B cell (primary cell): Measurements from ENCODE around the gene CHRNA4. TPM values are rescaled to one million over a fixed set of nuclear protein-coding genes. Genes with fewer than 3 reads are reported as not detected.

Experiments used
- ATAC-seq: fragments of 200-7000 bp; cut with Tn5 transposase; one replicate; pipeline ENCODE4 v1.10.0; 2021; ENCODE audit warnings: low read depth, mild to moderate bottlenecking, moderate number of reproducible peaks, moderate library complexity
- CTCF ChIA-PET: fragments of 350-600 bp; sonication (Branson Sonifier 250); formaldehyde crosslinking; loops from one replicate; lab custom pipeline; 2021; ENCODE audit warnings: antibody characterized with exemption, inconsistent platforms; lab: Charles Lee
- POLR2A ChIA-PET: fragments of 350-600 bp; sonication (Branson Sonifier 250); formaldehyde crosslinking; loops from one replicate; lab custom pipeline; 2021; ENCODE audit warnings: antibody characterized with exemption; lab: Charles Lee
- DNase-seq: peaks from one replicate; pipeline ENCODE4 v3.0.0; 2013
- H2AFZ ChIP-seq: 2 replicates; pipeline ENCODE4 v1.6.1; 2012; ENCODE audit warnings: mild to moderate bottlenecking, low read depth, low read length; ENCODE audit not compliant: insufficient read depth, poor library complexity, severe bottlenecking
- H3K27ac ChIP-seq, 2 donors: 1 replicate in 1 of 2; 2 replicates in 1 of 2; pipeline ENCODE4 v1.5.1; 2012 to 2013; ENCODE audit warnings: low read length in 2 of 2, mild to moderate bottlenecking in 2 of 2, moderate library complexity in 1 of 2
- H3K27me3 ChIP-seq, 4 experiments: fragments of 200-600 bp in 1 of 4; sonication (generic) in 1 of 4; replicated peaks in 1 of 4; 1 replicate in 2 of 4; 2 replicates in 2 of 4; pipeline versions ENCODE4 v1.6.1 to v1.7.0; 2013 to 2016; ENCODE audit warnings: low read length in 3 of 4, mild to moderate bottlenecking in 2 of 4, mixed read lengths in 1 of 4, moderate library complexity in 1 of 4; ENCODE audit not compliant: insufficient read depth in 4 of 4, control insufficient read depth in 3 of 4; ENCODE audit errors: control extremely low read depth in 1 of 4
- H3K36me3 ChIP-seq, 2 experiments: replicated peaks in 1 of 2; 1 replicate in 1 of 2; 2 replicates in 1 of 2; pipeline versions ENCODE4 v1.6.1 to v1.7.1; 2013; ENCODE audit warnings: low read length in 1 of 2; ENCODE audit not compliant: insufficient read depth in 2 of 2, control insufficient read depth in 1 of 2; ENCODE audit errors: control extremely low read depth in 1 of 2, extremely low read depth in 1 of 2
- H3K4me1 ChIP-seq, 2 donors: fragments of 200-600 bp in 1 of 2; sonication (generic) in 1 of 2; 1 replicate in 1 of 2; 2 replicates in 1 of 2; pipeline versions ENCODE4 v1.5.1 to v1.6.1; 2013 to 2017; ENCODE audit warnings: low read length in 2 of 2; ENCODE audit not compliant: control insufficient read depth in 2 of 2, insufficient read depth in 2 of 2
- H3K4me2 ChIP-seq: replicated peaks from 2 replicates; pipeline ENCODE3; 2012; ENCODE audit warnings: mild to moderate bottlenecking, low read depth, low read length; ENCODE audit not compliant: poor library complexity, severe bottlenecking
- H3K4me3 ChIP-seq, 5 experiments: fragments of 200-600 bp in 1 of 5; sonication (generic) in 1 of 5; 1 replicate in 3 of 5; 2 replicates in 2 of 5; pipeline versions ENCODE4 v1.5.1 to v1.7.0; 2011 to 2016; ENCODE audit warnings: low read length in 4 of 5, mild to moderate bottlenecking in 4 of 5, low read depth in 2 of 5, control low read depth in 1 of 5, moderate library complexity in 1 of 5; ENCODE audit not compliant: insufficient read depth in 1 of 5; ENCODE audit errors: control extremely low read depth in 1 of 5, extremely low read depth in 1 of 5
- H3K79me2 ChIP-seq: fragments of 200-600 bp; sonication (generic); one replicate; pipeline ENCODE4 v1.6.0; 2016; ENCODE audit warnings: low read length; ENCODE audit not compliant: control insufficient read depth, insufficient read depth
- H3K9ac ChIP-seq: fragments of 200-600 bp; sonication (generic); 2 replicates; pipeline ENCODE4 v1.6.1; 2017; ENCODE audit warnings: mild to moderate bottlenecking, low read length, moderate library complexity
- H3K9me3 ChIP-seq, 3 donors: one replicate each; pipeline versions ENCODE4 v1.6.1 to v1.7.1; 2013; ENCODE audit warnings: low read length in 2 of 3; ENCODE audit not compliant: control insufficient read depth in 2 of 3, insufficient read depth in 1 of 3; ENCODE audit errors: control extremely low read depth in 1 of 3
- H4K20me1 ChIP-seq: 2 replicates; pipeline ENCODE4 v1.6.0; 2012; ENCODE audit warnings: mild to moderate bottlenecking, low read length; ENCODE audit not compliant: insufficient read depth, control insufficient read depth, poor library complexity, severe bottlenecking
- H3K27ac Mint-ChIP-seq: one replicate; pipeline ENCODE4 v1.8.0; 2021; ENCODE audit warnings: mixed read lengths
- H3K27me3 Mint-ChIP-seq: one replicate; pipeline ENCODE4 v1.8.0; 2021; ENCODE audit warnings: mixed read lengths
- H3K4me1 Mint-ChIP-seq: one replicate; pipeline ENCODE4 v1.8.0; 2021; ENCODE audit warnings: mixed read lengths
- H3K4me3 Mint-ChIP-seq: one replicate; pipeline ENCODE4 v1.8.0; 2021; ENCODE audit warnings: mixed read lengths
- H3K9me3 Mint-ChIP-seq: one replicate; pipeline ENCODE4 v1.8.0; 2022; ENCODE audit warnings: mixed read lengths; ENCODE audit not compliant: insufficient read depth
- CTCF ChIP-seq: fragments of 200-600 bp; IDR thresholded peaks from one replicate; pipeline ENCODE4 v1.8.0; 2022; ENCODE audit warnings: antibody characterized with exemption, mild to moderate bottlenecking
- EZH2 ChIP-seq: IDR thresholded peaks from 2 replicates; pipeline ENCODE4 v1.6.1; 2012; ENCODE audit warnings: borderline replicate concordance, low read depth, mild to moderate bottlenecking, moderate library complexity, low read length; ENCODE audit not compliant: insufficient read depth, poor library complexity, severe bottlenecking
- WGBS: methylation state at CpG from one replicate; pipeline ENCODE4 v1.1.5; 2013; ENCODE audit warnings: missing lambda C conversion rate; ENCODE audit not compliant: insufficient coverage; 5-methylcytosine and 5-hydroxymethylcytosine counted together
- intact Hi-C: fragments of 100-400 bp; cut with micrococcal nuclease; formaldehyde crosslinking; loops from one replicate; pipeline ENCODE4 v1.10.0; 2022
- polyA plus RNA-seq: library from polyadenylated mRNA; depleted of rRNA; stranded (reverse); fragments of >200 nt; gene quantifications from 2 replicates; pipeline ENCODE4 v1.2.3, GENCODE V29; 2012
- total RNA-seq, 2 donors: library from RNA; stranded (reverse); fragments of 120-200 nt in 1 of 2; gene quantifications; 1 replicate in 1 of 2; 2 replicates in 1 of 2; pipeline versions ENCODE4 v1.2.3 to v1.2.4, GENCODE V29; 2013 to 2022

CHRNA4 gene
- total and polyA plus RNA-seq, 2 donors (not counting 1 experiment from before 2014, with no cell fraction given) = not detected

GRCh38 chr20:63369024-63369530, 7.9 kb upstream of the CHRNA4 start:
- H3K4me3 Mint-ChIP-seq = no peak overlapping the region
- Histone ChIP-seq H3K4me2 (no peak overlapping the region), H3K79me2 (no peaks in the 10 kb centered on the region), H3K27ac (no peak overlapping the region), H3K27me3 (peaks cover 0 to 2% (median 0%) of the 10 kb centered on the region in 4 experiments), H4K20me1 (no peaks in the 10 kb centered on the region), H3K36me3 (no peaks in the 10 kb centered on the region), H3K4me1 (no peaks in the 10 kb centered on the region), H3K9me3 (no peaks in the 10 kb centered on the region), H3K4me3 (no peak overlapping the region), H2AFZ (no peak overlapping the region), H3K9ac (no peak overlapping the region)
- CTCF ChIA-PET = no interaction called here
- intact Hi-C loops = no loop called here
- H3K4me1 Mint-ChIP-seq = no peaks in the 10 kb centered on the region
- H3K27me3 Mint-ChIP-seq = peaks cover 7% of the 10 kb centered on the region
- ATAC-seq (no peak), DNase-seq (no peak)
- POLR2A ChIA-PET = no interaction called here
- WGBS = 90% methylated on average over 8 of the region's 10 CpGs
- no peak overlapping the region for H3K27ac Mint-ChIP-seq
- no peaks in the 10 kb centered on the region for H3K9me3 Mint-ChIP-seq
- TF ChIP-seq CTCF (no peak), EZH2 (no peak)

GRCh38 chr20:63368151-63368550, 7.0 kb upstream of the CHRNA4 start:
- H3K4me3 Mint-ChIP-seq = no peak overlapping the region
- POLR2A ChIA-PET = no interaction called here
- no peak overlapping the region for H3K27ac Mint-ChIP-seq
- ATAC-seq = no peak
- Histone ChIP-seq H3K27ac (no peak overlapping the region), H3K4me2 (no peak overlapping the region), H3K79me2 (no peaks in the 10 kb centered on the region), H3K4me1 (no peaks in the 10 kb centered on the region), H4K20me1 (no peaks in the 10 kb centered on the region), H3K27me3 (peaks cover 0 to 6% (median 0%) of the 10 kb centered on the region in 4 experiments), H2AFZ (no peak overlapping the region), H3K36me3 (no peaks in the 10 kb centered on the region), H3K9ac (no peak overlapping the region), H3K9me3 (no peaks in the 10 kb centered on the region), H3K4me3 (no peak overlapping the region)
- H3K27me3 Mint-ChIP-seq = peaks cover 7% of the 10 kb centered on the region
- H3K4me1 Mint-ChIP-seq = no peaks in the 10 kb centered on the region
- CTCF ChIA-PET = no interaction called here
- WGBS = 79% methylated on average over 8 of the region's 8 CpGs
- TF ChIP-seq CTCF = no peak
- TF ChIP-seq EZH2 = no peak
- no peaks in the 10 kb centered on the region for H3K9me3 Mint-ChIP-seq
- no peak for DNase-seq
- intact Hi-C loops = no loop called here
